Stimulated activated CD4-positive, alpha-beta T cell treated with anti-CD3 and anti-CD28 coated beads, TNF-alpha, amount 100 ng/mL, for 1 hour (primary cell): ENCODE results near the gene MFGE8.

Experiments
- DNase-seq, 3 donors: peaks; one replicate each; pipeline ENCODE4 v3.0.0-alpha.2; 2020; ENCODE audit warnings: low read depth in 3 of 3, low spot score in 1 of 3

Gene MFGE8

DNA sequence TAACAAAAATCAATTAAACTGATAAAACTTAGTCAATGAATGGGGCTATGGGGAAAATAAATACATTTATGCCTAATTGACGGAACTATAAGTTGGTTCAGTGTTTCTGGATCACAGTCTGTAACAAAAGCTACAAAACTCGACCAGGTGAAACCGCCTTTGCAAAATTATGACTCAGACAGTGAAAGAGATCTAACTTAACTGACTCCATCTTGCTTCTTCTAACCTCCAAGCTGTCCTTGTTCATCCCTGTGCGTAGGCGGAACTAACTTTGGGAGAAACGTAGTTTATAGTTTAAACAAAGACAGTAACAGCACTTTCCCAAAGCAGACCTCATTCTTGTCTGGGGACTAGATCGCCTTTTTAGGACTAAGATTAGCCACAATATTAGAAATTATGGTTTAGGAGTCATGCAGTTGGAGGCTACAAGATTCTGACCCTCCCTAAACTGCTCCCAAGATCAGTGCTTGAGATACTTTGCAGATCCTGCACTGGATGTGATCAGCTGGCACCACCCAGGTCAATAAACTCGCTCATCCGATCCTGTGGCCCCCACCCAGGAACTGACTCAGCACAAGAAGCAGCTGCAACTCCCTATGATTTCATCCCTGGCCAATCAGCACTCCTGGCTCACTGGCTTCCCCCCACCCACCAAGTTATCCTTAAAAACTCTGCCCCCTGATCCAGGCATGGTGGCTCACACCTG, 7.2 kb upstream of the MFGE8 start:
- DNase-seq = no peak

DNA sequence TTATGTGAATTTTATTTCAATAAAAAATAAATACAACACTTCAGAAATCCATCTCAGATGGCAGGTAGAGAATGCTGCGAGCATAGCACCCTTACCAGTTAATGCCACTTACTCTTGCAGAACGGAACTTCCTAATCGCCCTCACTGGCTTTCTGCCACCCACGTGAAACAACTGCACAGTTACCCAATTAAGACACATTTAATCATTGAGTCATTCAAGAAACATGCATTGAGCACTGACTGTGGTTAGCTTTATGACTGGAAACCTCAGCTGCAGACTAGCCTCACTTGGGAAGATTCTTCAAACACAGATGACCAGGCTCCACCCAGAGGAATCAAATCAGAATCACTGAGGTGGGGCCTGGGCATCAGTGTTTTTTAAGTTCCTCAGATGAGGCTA, 5.6 kb upstream of the MFGE8 start:
- DNase-seq = no peak

DNA sequence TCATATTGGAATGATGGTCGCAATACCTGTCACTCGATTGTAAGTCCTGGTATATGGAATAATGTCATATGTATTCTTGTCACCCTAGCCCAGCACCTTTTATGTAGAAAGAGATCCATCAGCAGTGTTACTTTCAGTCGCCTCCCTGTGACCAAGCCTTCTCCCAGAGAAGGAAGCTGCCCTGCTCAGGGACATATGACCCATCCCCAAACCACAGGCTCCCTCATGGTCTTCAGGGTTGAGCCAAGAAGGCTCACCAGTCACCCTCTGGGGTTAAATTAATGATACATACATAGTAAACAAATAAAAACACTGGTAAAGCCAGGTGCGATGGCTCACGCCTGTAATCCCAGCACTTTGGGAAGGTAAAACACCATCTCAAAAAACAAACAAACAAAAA, 4.6 kb upstream of the MFGE8 start:
- no peak for DNase-seq

DNA sequence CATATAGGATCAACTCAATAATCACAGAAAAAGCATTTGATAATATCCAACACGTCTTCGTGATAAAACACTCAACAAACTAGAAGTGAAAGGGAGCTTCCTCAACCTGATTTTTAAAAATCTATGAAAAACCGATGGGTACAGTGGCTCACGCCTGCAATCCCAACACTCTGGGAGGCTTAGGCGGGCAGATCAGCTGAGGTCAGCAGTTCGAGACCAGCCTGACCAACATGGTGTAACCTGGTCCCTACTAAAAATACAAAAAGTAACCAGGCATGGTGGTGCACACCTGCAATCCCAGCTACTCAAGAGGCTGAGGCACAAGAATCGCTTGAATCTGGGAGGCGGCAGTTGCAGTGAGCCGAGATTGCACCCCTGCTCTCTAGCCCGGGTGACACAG, 2.2 kb upstream of the MFGE8 start:
- no peak for DNase-seq

DNA sequence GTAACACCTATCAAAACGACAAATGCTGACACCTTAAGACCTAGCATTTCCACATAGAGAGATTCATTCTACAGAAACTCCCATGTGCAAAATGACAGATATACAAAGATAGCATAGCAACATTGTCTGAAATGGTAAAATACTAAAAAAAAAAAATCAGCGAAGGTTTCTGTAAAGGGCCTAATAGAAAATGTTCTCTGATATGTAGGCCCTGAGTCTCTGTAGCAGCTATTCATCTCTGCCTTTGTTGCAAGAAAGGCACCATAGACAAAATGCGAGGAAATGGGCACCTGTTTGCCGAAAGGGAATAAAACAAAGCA, 631 bp upstream of the MFGE8 start:
- DNase-seq = no peak

DNA sequence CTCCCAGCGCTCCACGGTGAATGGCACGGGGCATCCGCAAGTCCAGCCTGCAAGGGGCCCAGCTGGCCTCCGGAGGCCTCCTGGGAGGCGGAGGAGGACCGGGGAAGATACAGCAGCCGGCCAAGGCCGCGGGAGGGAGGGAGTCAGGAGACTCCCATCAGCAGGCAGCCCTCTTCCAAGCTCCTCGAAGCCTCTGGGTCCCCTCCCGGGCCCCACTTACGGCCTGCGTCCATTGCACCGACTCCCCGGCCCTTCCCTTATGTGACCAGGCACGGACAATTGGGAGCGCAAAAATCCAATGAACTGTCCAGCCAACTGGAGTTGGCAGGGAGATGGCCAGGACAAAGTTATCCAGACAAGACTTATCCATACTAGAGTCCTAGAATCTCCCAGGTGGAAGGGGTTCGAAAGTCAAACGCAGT, 668 bp downstream of the MFGE8 start:
- no peak for DNase-seq

DNA sequence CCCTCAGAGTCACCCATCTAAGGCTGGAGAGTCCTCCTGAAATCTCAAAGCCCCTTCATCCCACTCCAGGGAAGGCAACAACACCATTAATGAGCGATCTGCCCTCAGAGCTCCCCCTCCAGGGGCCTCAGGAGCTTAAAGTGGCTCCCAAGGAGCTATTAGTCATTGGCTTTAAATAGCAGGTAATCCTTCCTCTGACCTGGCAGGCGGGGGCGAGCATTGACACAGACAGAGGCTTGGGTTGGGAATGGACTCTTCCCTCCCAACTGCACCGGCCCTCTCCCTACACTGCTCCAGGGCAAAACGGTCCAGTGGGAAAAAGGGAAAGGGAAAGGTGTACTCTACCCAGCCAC, 1.4 kb downstream of the MFGE8 start:
- no peak for DNase-seq

DNA sequence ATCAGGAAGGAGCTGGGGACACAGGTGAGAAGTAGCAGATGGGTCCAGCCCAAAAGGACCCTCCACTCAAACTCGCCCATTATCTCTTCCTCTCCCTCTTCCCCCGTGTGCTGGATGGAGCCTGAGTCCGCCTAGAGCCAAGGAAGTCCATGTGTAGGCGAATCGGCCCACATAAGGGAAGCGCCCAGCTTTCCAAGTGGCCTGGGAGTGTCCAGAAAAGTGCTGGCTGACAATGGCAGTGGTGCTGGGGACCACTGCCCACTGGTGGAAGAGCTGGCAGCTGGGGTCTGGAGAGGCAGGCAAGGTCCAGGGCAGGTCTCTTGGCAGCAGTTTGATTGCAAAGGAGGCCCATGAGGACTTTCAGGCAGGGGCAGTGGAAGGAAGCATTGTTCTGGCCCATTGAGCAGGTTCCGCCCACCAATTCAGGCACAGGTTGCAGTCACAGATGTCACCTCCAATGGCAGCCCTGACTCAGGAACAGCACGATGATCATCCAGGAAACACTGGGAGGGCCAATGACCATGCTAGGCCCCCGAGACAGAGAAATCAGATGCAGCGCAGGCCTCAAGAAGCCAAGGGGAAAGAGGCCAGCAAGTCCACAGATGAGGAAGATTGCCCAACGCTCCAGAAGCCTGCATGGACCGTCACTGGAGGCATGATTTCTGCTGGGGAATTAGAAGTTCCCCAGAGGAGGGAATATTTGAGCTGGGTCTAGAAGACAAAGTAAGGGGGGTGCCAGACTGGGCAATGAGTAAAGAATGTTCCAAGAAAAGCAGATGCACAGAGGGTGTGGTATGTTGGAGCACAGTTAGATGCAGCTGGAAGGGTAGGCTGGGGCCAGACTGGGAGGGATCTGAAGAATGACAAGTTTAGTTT, 3.0 kb downstream of the MFGE8 start:
- DNase-seq = no peak

DNA sequence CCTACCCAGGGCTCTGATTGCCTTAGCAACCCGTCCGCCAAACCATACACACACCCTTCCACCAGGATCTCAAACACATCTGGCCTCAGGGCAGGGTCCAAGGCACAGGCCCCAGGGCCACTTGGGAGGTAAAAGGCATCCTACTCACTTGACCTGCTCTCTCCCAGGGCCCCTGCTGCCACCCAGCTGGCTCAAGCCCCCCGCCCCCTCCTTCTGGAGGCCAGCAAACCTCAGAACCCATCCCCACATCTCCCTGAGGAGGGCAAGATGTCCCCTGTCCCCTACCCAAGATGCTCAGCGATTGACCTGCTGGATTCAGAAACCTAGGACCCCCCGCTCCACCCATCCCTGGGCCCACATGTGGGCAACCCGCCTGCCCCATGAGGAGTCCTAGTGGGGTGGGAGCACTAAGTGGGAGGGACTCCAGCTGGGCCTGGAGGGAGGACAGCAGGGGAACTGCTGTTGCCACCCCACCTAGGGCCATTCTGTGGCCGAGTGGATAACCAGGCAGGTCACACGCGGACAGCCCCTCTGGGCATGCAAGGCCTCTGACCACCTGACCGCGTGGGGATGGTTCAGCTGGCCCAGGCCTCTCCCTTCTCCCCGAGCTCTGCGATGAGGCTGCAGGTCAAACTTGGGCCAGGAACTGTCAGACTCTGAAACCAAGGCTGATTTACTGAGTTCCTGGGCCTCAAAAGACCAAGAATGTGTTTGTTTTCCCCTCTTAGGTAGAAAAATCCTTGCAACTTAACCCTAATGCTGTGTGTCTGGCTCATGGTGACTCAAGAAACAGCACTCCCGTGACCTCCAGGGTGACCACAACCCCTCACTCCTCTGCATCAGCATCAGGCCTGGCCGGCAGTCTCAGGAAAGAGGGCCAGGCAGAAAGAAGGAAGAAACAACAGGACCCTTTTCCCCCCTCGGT, 4.2 kb downstream of the MFGE8 start:
- no peak for DNase-seq

DNA sequence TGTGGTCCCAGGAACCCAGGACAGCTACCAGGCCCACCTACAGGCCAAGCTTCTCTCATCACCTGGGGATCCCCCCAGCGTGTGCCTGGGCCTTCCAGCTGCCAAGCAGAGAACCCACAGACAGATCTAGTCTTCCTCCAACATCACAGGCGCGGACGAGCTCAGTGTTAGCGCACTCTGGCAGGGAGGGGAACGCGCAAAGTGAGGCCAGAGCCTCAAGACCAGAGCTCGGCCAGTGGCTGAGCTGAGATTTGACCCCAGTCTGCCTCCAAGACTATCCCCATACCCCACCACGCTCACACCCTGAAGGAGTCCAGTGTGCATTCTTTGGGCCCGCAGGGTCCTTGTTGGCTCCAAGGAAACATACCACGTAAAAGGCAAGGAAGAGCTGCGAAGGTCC, 5.1 kb downstream of the MFGE8 start:
- no peak for DNase-seq

DNA sequence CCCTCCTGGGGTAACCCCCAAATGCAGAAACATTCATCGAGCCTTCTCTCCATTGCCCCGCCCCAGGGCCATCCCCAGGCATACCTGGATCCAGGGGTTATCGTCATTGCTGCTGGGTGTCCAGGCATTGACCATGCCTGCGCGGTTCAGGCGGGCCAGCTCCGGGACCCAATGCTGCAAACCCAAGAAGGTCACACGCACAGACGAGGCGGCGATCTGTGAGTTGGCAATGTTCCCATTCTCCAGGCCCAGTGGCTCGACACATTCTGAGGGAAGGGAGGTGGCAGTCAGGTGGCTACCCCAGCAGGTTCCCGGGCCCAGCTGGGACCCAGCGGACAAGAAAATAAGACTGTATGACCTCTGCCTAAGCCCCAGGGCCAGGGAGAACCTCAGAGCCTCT, 6.1 kb downstream of the MFGE8 start:
- DNase-seq = no peak

DNA sequence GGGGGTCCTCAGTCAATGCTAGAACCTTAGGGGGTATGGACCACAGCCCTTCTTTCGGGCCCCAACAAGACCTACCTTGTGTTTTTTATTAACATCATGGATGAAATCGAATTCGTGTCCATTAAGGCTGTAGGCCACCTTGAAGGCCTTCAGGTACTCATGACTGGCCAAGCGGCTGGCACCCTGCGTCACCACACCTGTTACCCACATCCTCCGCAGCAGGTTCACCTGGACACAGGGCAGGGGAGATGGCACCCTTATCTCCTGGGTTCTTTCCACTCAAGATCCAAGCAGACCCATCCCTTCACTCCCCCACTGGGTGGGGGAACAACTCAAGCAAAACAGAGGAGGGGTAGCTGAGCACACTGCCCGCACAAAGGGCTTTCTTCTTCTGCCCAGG, 6.6 kb downstream of the MFGE8 start:
- no peak for DNase-seq

DNA sequence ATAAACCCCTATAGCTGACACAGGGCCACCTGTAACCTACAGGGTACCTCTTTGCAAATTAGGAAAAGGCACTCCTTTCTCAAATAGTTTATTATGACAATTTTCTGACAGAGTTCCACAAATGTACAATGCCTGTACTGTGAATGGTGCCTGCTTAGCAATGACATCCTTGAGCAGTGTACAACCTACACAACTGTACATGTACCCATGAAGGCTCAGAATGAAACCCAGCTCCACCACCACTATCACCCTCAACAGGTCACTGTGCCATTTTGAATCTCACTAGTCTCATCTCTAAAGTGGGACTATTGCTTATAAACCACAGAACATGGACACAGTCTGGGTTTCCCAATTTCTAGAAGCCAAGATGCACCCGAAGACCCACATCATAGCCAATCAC, 7.0 kb downstream of the MFGE8 start:
- no peak for DNase-seq

DNA sequence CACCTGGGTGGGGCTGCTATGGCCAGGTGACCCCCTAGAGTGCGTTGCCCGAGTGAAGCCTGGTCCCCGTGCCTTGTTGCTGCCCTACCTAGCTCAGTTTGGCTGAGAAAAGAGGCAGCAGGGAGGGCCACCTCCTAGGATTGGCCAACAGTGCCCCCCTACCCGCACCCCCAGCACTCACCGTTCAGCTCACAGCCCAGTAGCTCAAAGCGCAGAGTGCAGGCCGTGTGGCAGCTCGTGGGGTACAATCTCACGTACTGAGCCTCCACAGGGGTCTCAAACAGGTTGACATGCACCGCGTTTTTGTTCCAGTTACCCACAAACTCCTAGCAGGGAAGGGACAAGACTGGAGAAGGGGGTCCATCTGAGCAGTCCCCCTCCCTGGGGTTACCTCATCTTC, 7.6 kb downstream of the MFGE8 start:
- no peak for DNase-seq

DNA sequence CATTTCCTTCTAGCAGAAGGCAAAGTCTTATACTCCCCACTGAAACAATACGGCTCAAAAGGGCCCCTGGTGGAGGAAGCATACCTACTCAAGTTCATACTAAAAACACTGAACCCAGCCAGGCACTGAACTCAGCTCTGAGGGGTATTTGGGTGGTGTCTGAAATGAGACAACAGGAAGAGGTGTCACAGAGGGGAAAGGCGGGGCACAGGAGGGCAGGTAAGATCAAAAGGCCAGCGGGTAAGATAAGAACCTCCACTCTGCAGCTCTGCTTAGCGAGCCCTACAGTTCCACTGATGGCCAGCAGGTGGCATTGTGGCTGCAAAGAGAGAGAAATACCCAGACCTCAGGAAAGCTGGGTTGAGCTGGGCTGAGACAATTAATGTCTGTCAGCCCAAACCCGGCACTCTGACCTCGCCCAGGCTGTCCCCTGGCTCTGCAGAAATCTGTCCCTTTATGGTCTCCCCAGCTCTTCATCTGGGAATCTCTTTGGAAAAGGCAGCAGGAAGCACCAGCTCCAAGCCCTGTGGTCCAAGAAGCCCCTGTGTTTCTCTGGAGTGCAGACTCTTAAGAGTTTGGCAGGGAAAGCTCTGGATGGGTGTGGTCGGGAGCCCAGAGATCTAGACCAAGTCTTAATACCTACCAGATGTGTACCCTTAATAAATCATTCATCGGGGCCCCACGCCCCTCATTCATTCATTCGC, 8.4 kb downstream of the MFGE8 start:
- peak; percentile 87 to 91 (median 89) for DNase-seq

DNA sequence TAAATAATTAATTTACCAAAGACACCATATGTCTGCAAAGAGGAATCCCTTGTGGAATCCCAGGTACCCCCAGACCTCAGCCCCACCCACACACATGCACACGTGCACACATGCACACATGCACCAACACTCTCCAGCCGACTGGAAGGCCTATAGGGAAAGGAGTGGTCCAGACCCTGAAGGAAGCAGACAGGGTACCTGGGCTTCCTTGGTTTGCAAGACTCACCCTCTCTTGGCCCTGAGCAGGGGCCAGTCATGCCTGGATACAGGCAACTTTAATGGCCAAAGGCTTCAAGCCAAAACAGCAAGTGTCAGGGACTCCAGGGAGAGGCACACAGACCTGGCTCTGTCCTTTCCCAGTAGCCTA, 8.9 kb downstream of the MFGE8 start:
- no peak for DNase-seq

DNA sequence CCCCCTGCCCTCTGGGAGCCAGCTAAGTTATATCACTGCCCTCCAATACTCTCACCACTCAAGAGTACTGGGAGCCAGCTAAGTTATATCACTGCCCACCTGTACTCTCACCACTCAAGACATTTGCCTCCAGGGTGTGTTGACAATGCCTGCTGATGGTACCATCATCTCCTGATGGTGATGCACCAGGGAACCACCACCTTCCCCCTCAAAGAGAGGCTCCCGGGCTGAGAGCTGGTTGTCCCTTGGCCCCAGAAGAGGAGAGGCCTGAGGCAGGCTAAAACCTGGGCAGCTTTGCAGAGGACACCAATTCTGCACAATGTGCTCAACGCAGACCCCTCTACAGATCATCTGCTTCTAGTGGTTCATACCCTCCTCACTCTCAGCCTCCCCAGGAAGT, 10.3 kb downstream of the MFGE8 start:
- no peak for DNase-seq

DNA sequence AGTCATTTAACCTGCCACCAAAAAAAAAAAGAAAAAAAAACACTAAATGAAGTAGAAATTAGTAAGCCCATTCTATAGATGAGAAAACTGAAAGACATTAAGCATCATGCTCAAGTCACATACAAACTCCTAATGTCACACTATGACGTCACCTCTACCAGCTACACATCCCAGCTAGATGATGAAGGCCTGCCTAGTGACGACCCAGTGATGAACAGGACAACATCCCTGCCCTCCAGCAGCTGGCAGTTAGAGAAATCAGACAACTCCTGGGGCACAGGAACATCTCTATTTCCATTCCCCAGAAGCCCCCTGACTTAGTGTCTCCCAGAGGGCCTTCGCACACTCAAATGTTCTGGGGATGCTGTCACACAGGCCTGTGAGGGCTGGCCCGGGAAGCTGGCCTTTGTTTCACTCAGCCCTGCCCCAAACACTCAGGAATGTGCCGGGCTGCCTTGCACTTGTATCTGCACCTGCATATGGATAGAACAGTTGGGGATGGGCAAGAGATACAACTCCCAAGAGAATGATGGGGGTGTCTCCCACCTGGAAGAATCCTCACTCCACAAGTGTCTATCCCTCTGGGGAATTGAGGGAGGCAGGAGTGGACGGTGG, 10.9 kb downstream of the MFGE8 start:
- no peak for DNase-seq

DNA sequence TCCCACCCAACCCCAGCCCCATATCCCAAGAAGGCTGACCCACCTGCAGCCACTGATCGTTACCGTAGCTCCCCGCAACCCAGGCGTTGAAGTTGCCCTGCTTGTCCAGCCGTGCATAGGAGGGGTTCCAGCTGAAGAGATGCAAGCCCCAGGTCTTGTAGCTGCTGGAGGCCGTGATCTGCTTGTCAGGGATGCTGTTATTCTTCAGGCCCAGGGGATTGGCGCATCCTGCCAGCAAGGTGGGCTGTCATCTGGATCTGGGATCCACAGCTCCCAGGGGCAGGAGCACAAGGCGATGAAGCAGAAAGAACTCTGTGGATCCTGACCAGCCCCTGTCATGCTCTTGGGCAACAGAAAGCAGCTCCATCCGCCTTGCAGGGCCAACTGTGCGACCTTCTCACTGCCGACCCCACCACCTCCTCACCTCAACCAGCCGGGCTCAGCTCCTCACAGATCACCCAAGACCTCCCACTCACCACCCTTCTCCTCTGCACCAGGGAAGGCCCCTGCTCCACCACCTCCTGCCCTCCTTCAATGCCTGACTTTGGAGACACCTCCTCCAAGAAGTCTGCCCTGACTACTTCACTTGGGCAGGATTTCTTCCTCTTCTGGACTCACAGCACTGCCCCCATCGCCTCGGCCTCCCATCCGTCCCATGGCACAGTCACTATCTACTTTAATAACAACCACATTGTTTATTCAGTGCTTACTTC, 11.5 kb downstream of the MFGE8 start:
- DNase-seq = no peak

DNA sequence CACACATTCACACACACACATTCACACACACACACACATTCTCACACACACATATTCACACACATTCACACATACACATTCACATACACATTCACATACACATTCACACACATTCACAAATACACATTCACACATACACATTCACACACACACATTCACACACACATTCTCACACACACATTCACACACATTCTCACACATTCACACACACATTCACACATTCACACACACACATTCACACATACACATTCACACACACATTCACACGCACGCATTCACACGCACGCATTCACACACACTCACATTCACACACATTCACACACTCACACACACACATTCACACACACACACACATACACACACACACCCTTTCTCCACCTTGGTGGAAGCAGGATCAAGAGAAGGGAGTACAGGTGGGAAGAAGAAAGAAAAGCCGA, 12.2 kb downstream of the MFGE8 start:
- no peak for DNase-seq
